Tibial nerve (tissue), 4 donors: ENCODE measurements around the gene FADS2. TPM values are rescaled to one million over a fixed set of nuclear protein-coding genes. Genes with fewer than 3 reads are reported as not detected.

Experiments used
- DNase-seq, 2 donors: peaks; one replicate each; pipeline ENCODE4 v3.0.0-alpha.2; 2019; ENCODE audit warnings: low spot score in 2 of 2
- H3K27ac ChIP-seq, 4 donors: fragments of 200-600 bp; sonication (generic) in 3 of 4; one replicate each; pipeline ENCODE4 v1.5.1; 2017 to 2019; ENCODE audit warnings: mild to moderate bottlenecking in 1 of 4
- H3K27me3 ChIP-seq, 2 donors: fragments of 200-600 bp; sonication (generic) in 1 of 2; one replicate each; pipeline versions ENCODE4 v1.5.1 to v1.6.0; 2017 to 2019
- H3K36me3 ChIP-seq, 3 donors: fragments of 200-600 bp; sonication (generic); one replicate each; pipeline ENCODE4 v1.5.1; 2018 to 2019
- H3K4me1 ChIP-seq, 4 donors: fragments of 200-600 bp; sonication (generic) in 3 of 4; one replicate each; pipeline ENCODE4 v1.5.1; 2017 to 2019
- H3K4me3 ChIP-seq, 4 donors: fragments of 200-600 bp; sonication (generic) in 3 of 4; one replicate each; pipeline ENCODE4 v1.5.1; 2017 to 2019; ENCODE audit warnings: mild to moderate bottlenecking in 1 of 4, moderate library complexity in 1 of 4
- H3K9me3 ChIP-seq, 4 donors: fragments of 200-600 bp; sonication (generic) in 3 of 4; one replicate each; pipeline ENCODE4 v1.5.1; 2017 to 2019
- CTCF ChIP-seq, 5 experiments: fragments of 200-600 bp in 3 of 5; fragments of 450-650 bp in 2 of 5; sonication (generic) in 3 of 5; IDR thresholded peaks; one replicate each; pipeline ENCODE4 v1.5.1; 2016 to 2019; ENCODE audit warnings: antibody characterized with exemption in 5 of 5, mild to moderate bottlenecking in 3 of 5, moderate library complexity in 2 of 5
- EP300 ChIP-seq, 2 donors: sonication (generic); formaldehyde crosslinking; IDR thresholded peaks; one replicate each; pipeline ENCODE4 v1.6.1; 2017; ENCODE audit warnings: antibody characterized with exemption in 2 of 2, mild to moderate bottlenecking in 1 of 2
- POLR2A ChIP-seq, 2 donors: fragments of 450-650 bp; IDR thresholded peaks; one replicate each; pipeline ENCODE4 v1.6.1; 2017; ENCODE audit warnings: antibody characterized with exemption in 2 of 2, mild to moderate bottlenecking in 2 of 2, moderate library complexity in 2 of 2
- WGBS, 2 donors: methylation state at CpG; one replicate each; pipeline ENCODE4 v1.1.5; 2018; 5-methylcytosine and 5-hydroxymethylcytosine counted together
- total RNA-seq, 4 donors: library from RNA; depleted of rRNA; stranded (reverse); fragments of >200 nt; gene quantifications; one replicate each; pipeline ENCODE4 v1.1.0, GENCODE V29; 2016

Gene FADS2
- total RNA-seq, 4 donors from 2014 or later, result 17.4 to 59.2 (median 32.7) TPM

- peak overlapping the region in 2 of 4 donors; percentile 24 to 84 for H3K27ac ChIP-seq
- 47 to 61% methylated on average over 7 to 14 of the region's 14 CpGs for WGBS, 2 donors
- H3K4me3 ChIP-seq, result no peak overlapping the region
- DNase-seq, result no peak
- no peaks in the 10 kb centered on the region for H3K9me3 ChIP-seq
- TF ChIP-seq EP300 (IDR thresholded peaks at IDR 0.05) (no peak), POLR2A (IDR thresholded peaks at IDR 0.05) (no peak), CTCF (IDR thresholded peaks at IDR 0.05) (no peak)
- H3K27me3 ChIP-seq, result no peaks in the 10 kb centered on the region
- H3K4me1 ChIP-seq, result peaks cover 0 to 50% (median 17%) of the 10 kb centered on the region in 4 donors
- peaks cover 0 to 57% (median 0%) of the 10 kb centered on the region in 3 donors for H3K36me3 ChIP-seq
These were observed 27.0 kb downstream of the FADS2 start for GRCh38 chr11:61854966-61855714.

- H3K36me3 ChIP-seq, result peaks cover 0 to 63% (median 0%) of the 10 kb centered on the region in 3 donors
- H3K9me3 ChIP-seq, result no peaks in the 10 kb centered on the region
- no peaks in the 10 kb centered on the region for H3K27me3 ChIP-seq
- peaks cover 0 to 47% (median 14%) of the 10 kb centered on the region in 4 donors for H3K4me1 ChIP-seq
- peak overlapping the region in 2 of 4 donors; percentile 24 to 84 for H3K27ac ChIP-seq
- TF ChIP-seq POLR2A (IDR thresholded peaks at IDR 0.05), result no peak
- TF ChIP-seq EP300 (IDR thresholded peaks at IDR 0.05), result no peak
- no peak for TF ChIP-seq CTCF (IDR thresholded peaks at IDR 0.05)
- no peak overlapping the region for H3K4me3 ChIP-seq
- WGBS, 2 donors, result 68 to 71% methylated on average over 8 to 12 of the region's 12 CpGs
- no peak for DNase-seq
These were observed 28.0 kb downstream of the FADS2 start for GRCh38 chr11:61855939-61856680.

GRCh38 chr11:61860054-61860903 is 32.2 kb downstream of the FADS2 start:
- no peak for TF ChIP-seq CTCF (IDR thresholded peaks at IDR 0.05)
- TF ChIP-seq POLR2A (IDR thresholded peaks at IDR 0.05), result no peak
- no peak for TF ChIP-seq EP300 (IDR thresholded peaks at IDR 0.05)
- DNase-seq, result no peak
- 82 to 90% methylated on average over 15 to 16 of the region's 16 CpGs for WGBS, 2 donors

DNA sequence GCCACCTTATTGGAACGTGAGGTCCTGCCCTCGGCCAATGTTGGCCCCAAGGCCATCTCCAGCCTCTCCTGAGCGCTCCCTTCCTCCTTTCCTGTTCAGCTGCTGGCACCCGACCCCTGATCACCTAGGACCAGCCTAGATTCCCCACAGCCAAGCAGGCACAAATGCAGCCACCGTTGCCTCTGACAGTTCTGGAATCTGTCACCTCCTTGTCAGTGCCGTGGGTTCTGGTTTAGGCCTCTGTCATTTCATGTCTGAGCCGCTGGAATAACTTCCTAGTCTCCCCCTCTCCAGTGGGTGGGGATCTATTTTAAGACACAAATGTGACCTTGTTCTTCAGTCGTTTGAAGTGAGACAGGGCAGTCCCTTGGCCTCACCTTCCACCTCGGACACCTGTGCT is 33.5 kb downstream of the FADS2 start:
- no peaks in the 10 kb centered on the region for H3K27me3 ChIP-seq
- H3K4me1 ChIP-seq, result peaks cover 0 to 10% (median 0%) of the 10 kb centered on the region in 4 donors
- no peaks in the 10 kb centered on the region for H3K9me3 ChIP-seq
- H3K36me3 ChIP-seq, result peaks cover 0 to 99% (median 0%) of the 10 kb centered on the region in 3 donors
- no peak for DNase-seq
- peak overlapping the region in 1 of 4 donors; percentile 4 for H3K27ac ChIP-seq
- TF ChIP-seq CTCF (IDR thresholded peaks at IDR 0.05) (no peak), EP300 (IDR thresholded peaks at IDR 0.05) (no peak), POLR2A (IDR thresholded peaks at IDR 0.05) (no peak)
- WGBS, 2 donors, result 62 to 77% methylated on average over 9 of the region's 9 CpGs
- no peak overlapping the region for H3K4me3 ChIP-seq

More at GRCh38 chr11:61860054-61860903, 32.2 kb downstream of the FADS2 start:
- Histone ChIP-seq H3K9me3 (no peaks in the 10 kb centered on the region), H3K4me1 (peaks cover 0 to 12% (median 3%) of the 10 kb centered on the region in 4 donors), H3K4me3 (no peak overlapping the region), H3K36me3 (peaks cover 0 to 88% (median 0%) of the 10 kb centered on the region in 3 donors), H3K27me3 (no peaks in the 10 kb centered on the region), H3K27ac (peak overlapping the region in 1 of 4 donors; percentile 7)
